Esophagus squamous epithelium (tissue), 5 donors: Measurements from ENCODE around the gene ARV1. TPM values are rescaled to one million over a fixed set of nuclear protein-coding genes. Genes with fewer than 3 reads are reported as not detected.

Source experiments
- DNase-seq: peaks from one replicate; lab custom pipeline; 2025; lab: John Stamatoyannopoulos, UW
- H3K27ac ChIP-seq, 4 donors: fragments of 200-600 bp; sonication (generic); one replicate each; pipeline ENCODE4 v1.5.1; 2016 to 2019; ENCODE audit warnings: mild to moderate bottlenecking in 1 of 4
- H3K27me3 ChIP-seq, 4 donors: fragments of 200-600 bp; sonication (generic); 1 replicate in 3 of 4; 2 replicates in 1 of 4; pipeline versions ENCODE4 v1.5.1 to v1.6.0; 2017 to 2021; ENCODE audit warnings: antibody characterized with exemption in 1 of 4
- H3K36me3 ChIP-seq, 3 donors: fragments of 200-600 bp; sonication (generic); one replicate each; pipeline ENCODE4 v1.5.1; 2016 to 2019
- H3K4me1 ChIP-seq, 3 donors: fragments of 200-600 bp; sonication (generic); one replicate each; pipeline ENCODE4 v1.5.1; 2017 to 2019
- H3K4me3 ChIP-seq, 4 donors: fragments of 200-600 bp; sonication (generic); 1 replicate in 3 of 4; 2 replicates in 1 of 4; pipeline ENCODE4 v1.5.1; 2016 to 2019; ENCODE audit warnings: mild to moderate bottlenecking in 2 of 4, moderate library complexity in 1 of 4
- H3K9me3 ChIP-seq, 3 donors: fragments of 200-600 bp; sonication (generic); one replicate each; pipeline ENCODE4 v1.5.1; 2016 to 2019
- POLR2A ChIP-seq, 4 donors: fragments of 450-650 bp; IDR thresholded peaks; one replicate each; pipeline ENCODE4 v1.6.1; 2017; ENCODE audit warnings: antibody characterized with exemption in 4 of 4, mild to moderate bottlenecking in 4 of 4, moderate library complexity in 3 of 4
- WGBS, 2 donors: methylation state at CpG; one replicate each; pipeline ENCODE4 v1.1.5; 2018; 5-methylcytosine and 5-hydroxymethylcytosine counted together
- intact Hi-C: fragments of 100-400 bp; cut with DNase I; formaldehyde crosslinking; loops from one replicate; pipeline ENCODE4 v1.15.0; 2022
- total RNA-seq, 4 donors: library from RNA; depleted of rRNA; stranded (reverse); fragments of >200 nt; gene quantifications; one replicate each; pipeline ENCODE4 v1.1.0, GENCODE V29; 2016
- TF ChIP-seq, protein P1 (sequence below), 6 experiments: fragments of 450-650 bp in 4 of 6; fragments of 200-600 bp in 2 of 6; sonication (generic) in 2 of 6; IDR thresholded peaks; one replicate each; pipeline ENCODE4 v1.5.1; 2016 to 2019; ENCODE audit warnings: antibody characterized with exemption in 6 of 6, mild to moderate bottlenecking in 4 of 6, moderate library complexity in 4 of 6
- donor health status: DM: yes; HTN: yes; CAD: no.

The ARV1 gene
- total RNA-seq, 4 donors from 2014 or later = 12.5 to 24.7 (median 23.0) TPM

DNA sequence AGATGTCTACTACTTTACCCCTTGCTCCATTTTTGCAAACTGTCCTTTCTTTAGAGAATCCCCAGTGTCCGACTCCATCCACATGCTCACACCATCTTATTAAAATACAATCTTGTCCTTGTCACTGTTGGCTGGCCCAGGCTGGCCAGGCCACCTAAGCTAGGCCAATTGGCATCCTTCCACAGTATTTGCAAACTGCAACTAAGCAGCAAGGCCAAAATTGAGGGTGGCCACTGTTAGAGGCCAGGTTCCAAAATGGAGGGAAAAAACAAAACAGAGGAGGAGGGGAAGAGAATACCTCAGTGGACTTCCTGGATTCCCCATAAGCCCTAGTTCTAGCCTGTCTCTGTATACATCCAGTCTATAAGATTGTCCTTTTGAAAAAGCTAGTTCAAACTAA, 56.9 kb downstream of the ARV1 start:
- Histone ChIP-seq H3K9me3 (no peaks in the 10 kb centered on the region), H3K4me1 (peaks cover 9 to 28% (median 12%) of the 10 kb centered on the region in 3 donors), H3K4me3 (no peak overlapping the region), H3K36me3 (no peaks in the 10 kb centered on the region), H3K27ac (no peak overlapping the region), H3K27me3 (peaks cover 0 to 28% (median 1%) of the 10 kb centered on the region in 4 donors)
- 88 to 100% methylated on average over 1 of the region's 1 CpG for WGBS, 2 donors
- intact Hi-C loops = no loop called here
- TF ChIP-seq, protein P1, sequence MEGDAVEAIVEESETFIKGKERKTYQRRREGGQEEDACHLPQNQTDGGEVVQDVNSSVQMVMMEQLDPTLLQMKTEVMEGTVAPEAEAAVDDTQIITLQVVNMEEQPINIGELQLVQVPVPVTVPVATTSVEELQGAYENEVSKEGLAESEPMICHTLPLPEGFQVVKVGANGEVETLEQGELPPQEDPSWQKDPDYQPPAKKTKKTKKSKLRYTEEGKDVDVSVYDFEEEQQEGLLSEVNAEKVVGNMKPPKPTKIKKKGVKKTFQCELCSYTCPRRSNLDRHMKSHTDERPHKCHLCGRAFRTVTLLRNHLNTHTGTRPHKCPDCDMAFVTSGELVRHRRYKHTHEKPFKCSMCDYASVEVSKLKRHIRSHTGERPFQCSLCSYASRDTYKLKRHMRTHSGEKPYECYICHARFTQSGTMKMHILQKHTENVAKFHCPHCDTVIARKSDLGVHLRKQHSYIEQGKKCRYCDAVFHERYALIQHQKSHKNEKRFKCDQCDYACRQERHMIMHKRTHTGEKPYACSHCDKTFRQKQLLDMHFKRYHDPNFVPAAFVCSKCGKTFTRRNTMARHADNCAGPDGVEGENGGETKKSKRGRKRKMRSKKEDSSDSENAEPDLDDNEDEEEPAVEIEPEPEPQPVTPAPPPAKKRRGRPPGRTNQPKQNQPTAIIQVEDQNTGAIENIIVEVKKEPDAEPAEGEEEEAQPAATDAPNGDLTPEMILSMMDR (IDR thresholded peaks at IDR 0.05) = no peak
- no peak for TF ChIP-seq POLR2A (IDR thresholded peaks at IDR 0.05)
- DNase-seq = no peak

DNA sequence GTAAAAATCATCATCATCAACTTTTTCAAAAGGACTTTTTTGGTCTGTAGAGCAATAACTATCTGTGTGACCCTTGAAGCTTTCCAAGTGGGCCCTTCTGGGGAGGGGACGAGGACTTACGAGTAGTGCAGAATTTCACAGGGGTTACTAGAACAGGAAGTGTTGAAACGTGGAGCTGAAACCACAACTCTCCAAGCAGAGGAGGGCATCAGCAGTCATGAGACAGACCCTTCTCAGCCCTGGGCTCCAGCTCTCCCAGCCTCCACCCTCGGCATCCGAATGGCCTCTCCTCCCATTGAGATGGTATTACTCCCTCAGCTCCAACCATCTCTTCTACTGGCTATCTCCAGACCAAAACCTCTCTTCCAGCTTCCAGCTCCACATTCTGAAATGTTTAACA, 57.5 kb downstream of the ARV1 start:
- H3K27ac ChIP-seq = no peak overlapping the region
- DNase-seq = no peak
- no peaks in the 10 kb centered on the region for H3K9me3 ChIP-seq
- H3K36me3 ChIP-seq = no peaks in the 10 kb centered on the region
- peaks cover 0 to 30% (median 1%) of the 10 kb centered on the region in 4 donors for H3K27me3 ChIP-seq
- peaks cover 12 to 31% (median 15%) of the 10 kb centered on the region in 3 donors for H3K4me1 ChIP-seq
- no peak overlapping the region for H3K4me3 ChIP-seq
- TF ChIP-seq, protein P1 (IDR thresholded peaks at IDR 0.05) = no peak
- no peak for TF ChIP-seq POLR2A (IDR thresholded peaks at IDR 0.05)
- 77 to 94% methylated on average over 5 of the region's 5 CpGs for WGBS, 2 donors
- intact Hi-C loops = no loop called here

DNA sequence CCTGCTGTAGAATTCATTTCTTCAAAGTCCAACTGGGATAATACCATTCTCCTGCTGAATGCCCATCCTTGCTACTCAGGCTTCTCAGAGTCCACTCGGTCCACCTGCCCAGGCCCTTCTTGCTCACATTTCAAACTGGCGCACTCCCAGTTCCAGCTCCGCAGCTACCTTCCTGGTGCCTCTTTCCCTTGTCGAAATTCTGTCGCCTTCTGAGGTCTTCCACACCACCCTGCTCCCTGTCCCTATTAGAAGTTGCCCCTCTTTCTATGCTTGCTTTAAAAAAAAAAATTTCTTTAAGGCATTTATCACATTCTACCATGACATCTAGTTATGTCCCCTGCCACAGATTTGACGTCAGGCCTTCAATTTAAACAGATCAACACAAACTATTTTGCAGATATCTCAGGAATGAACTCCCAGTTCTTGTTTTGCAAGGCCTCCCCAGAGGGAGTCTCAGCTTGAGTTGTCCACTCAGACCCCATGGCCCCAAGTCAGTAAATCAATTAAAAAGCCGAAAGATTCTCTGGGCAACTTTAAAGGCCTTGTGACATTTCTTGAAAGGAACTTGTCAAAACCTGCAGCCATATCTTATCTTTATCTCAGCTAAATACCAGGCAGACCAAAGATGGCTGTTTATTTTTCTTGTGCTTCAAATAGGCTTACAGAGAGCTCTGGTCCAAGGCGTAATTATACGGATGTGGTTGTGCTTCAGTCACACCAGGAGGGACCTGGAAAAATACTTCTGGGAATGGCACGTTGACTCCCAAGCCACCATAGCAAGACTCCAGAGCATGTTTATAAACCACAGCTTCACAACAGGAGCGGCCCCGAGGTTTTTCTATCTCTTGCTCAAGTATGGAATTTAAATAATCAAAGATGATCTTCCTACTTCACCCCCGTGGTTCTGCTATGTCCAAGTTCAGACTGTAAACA, 59.0 kb downstream of the ARV1 start:
- no peak for DNase-seq
- intact Hi-C loops = no loop called here
- Histone ChIP-seq H3K9me3 (no peaks in the 10 kb centered on the region), H3K27me3 (peaks cover 0 to 30% (median 1%) of the 10 kb centered on the region in 4 donors), H3K4me1 (peaks cover 12 to 31% (median 15%) of the 10 kb centered on the region in 3 donors), H3K36me3 (no peaks in the 10 kb centered on the region), H3K4me3 (no peak overlapping the region), H3K27ac (no peak overlapping the region)
- TF ChIP-seq, protein P1 (IDR thresholded peaks at IDR 0.05) = no peak
- no peak for TF ChIP-seq POLR2A (IDR thresholded peaks at IDR 0.05)
- WGBS, 2 donors = 91 to 92% methylated on average over 13 of the region's 13 CpGs

DNA sequence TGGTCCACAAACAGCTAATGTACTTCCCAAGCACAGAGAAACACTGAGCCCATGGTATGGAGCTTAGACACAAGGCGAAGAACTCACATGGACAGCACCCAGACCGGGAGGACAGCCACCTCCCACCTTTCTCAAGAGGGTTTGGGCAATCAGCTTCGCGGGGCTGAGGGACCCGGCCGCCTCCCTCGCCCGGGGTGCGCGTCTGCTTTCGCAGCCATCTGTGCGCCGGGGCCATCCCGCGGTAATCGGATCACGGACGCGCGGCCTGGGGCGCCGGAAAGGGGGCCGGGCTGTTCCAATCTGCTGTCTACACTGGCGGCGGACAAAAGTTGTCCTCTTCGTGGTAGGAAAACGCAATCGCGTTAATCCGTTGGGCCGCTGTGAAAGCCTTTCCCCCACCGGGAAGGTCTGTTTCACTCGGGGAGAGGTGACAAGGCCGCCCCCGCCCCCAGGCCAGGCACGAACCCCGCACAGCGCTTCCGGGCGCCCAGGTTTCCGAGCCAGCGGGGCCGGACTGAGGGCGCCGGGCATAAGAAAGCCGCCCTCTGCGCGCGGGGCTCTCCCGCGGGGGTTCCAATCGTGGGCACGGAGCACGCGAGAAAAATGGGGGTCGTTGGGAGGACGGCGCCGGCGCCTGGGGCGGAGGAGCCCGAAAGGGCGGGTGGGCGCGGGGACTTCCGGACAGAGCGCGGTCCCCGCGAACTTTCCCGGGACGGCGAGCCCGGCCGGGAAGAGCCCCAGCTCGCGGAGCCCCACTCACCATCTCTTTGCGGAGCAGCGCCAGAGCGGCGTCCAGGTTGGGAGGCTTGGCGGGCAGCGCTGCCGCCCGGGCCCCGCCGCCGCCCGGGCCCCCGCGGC, 60.5 kb downstream of the ARV1 start:
- Histone ChIP-seq H3K27ac (peak overlapping the region; percentile 63 to 84 (median 72)), H3K9me3 (peaks cover 0 to 4% (median 0%) of the 10 kb centered on the region in 3 donors), H3K4me3 (peak overlapping the region; percentile 63 to 91 (median 88)), H3K4me1 (peaks cover 12 to 31% (median 15%) of the 10 kb centered on the region in 3 donors), H3K36me3 (no peaks in the 10 kb centered on the region), H3K27me3 (peaks cover 0 to 30% (median 1%) of the 10 kb centered on the region in 4 donors)
- DNase-seq = no peak
- no peak for TF ChIP-seq POLR2A (IDR thresholded peaks at IDR 0.05)
- TF ChIP-seq, protein P1 (IDR thresholded peaks at IDR 0.05) = no peak
- WGBS, 2 donors = 0% methylated on average over 4 to 5 of the region's 91 CpGs
- intact Hi-C loops = no loop called here
